GM12873 (cell line): ENCODE results near the gene TRIO.

Experiments used
- CTCF ChIP-seq: IDR thresholded peaks from 2 replicates; pipeline ENCODE4 v1.5.1; 2012; ENCODE audit warnings: low read depth, mild to moderate bottlenecking, moderate library complexity, low read length, control low read depth; ENCODE audit not compliant: insufficient read depth; ENCODE audit errors: missing control alignments

The TRIO gene

GRCh38 chr5:14359069-14360043, 216.2 kb downstream of the TRIO start:
- TF ChIP-seq CTCF = no peak

DNA sequence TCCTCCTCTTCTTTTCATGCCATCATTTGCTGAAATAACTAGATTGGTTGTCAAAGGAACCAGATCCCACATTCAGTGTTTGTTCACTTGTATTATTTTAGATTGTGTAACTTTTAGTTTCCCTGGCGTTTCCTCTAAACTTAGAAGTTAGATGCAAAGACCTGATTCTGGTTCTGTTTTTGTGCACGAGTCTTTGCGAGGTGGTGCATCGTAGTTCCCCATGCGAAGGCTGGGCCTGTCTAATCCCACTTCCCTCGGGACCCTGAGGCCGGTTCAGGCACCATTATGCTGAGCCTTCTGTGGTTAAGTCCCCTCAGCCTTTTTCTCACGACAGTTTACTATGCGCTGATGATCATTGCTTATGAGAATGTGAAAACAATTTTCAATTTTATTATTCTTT, 219.3 kb downstream of the TRIO start:
- TF ChIP-seq CTCF = no peak

GRCh38 chr5:14364096-14364495, 221.0 kb downstream of the TRIO start:
- TF ChIP-seq CTCF = no peak

DNA sequence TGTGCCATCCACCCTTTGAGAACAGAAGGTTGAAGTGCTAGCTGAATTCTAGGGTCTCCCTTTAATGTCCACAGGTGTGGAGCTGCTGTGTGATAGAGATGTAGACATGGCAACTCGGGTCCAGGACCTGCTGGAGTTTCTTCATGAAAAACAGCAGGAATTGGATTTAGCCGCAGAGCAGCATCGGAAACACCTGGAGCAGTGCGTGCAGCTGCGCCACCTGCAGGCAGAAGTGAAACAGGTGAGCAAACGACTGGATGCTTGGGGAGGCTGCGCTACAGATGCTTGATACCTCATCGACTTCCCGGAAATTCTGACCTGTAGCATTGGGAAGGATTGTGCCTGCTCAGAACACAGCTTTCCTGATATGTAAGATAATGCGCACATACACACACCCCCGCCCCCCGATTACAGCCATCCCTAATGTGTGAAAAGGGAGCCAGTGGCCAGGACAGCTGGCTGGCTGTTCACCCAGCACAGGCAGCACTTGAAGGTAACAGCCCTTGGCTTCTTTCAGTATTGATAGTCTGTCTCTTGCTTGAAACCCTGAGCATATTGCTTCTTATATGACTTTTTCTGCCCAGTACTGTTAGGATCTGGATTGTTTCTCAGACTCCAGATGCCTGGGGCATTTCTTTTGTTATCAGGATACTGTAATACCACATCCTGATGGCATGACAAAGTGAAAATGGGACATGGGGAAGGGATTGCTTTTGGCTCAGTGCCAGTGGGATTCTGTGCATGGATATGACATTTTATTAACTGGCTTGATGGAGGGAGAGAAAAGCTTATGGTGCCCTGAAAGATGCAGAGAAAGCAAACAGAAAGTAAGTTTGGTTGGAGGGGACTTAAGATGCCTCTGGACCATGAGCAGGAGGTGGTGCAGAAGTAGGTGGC, 221.7 kb downstream of the TRIO start:
- peak; percentile 72 for TF ChIP-seq CTCF

DNA sequence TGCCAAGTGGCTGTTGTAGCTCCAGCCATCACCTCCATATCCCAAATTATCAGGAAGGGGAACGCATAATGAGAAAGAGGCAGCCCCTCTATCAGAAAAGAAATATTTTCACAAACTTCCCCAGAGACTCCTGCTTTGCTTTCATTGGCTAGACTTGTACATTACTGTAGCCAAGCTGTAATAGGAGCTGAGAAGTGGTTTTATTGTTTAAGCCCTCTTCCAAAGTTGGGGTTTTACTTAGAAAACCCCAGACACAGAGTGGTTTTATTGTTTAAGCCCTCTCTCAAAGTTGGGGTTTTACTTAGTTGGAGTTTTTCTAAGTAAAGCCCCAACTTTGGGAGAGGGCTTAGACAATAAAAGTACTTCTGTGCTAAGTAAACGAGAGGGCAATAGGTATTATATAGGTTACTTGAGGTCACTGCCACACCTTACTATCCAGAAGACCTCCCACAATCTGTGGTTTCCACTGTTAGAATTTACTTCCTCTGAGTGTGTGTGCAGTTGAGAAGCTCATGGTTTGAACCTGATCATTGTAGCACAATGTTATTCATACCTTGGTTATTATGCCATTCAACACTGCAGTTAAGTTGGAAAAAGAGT, 222.8 kb downstream of the TRIO start:
- TF ChIP-seq CTCF = no peak

DNA sequence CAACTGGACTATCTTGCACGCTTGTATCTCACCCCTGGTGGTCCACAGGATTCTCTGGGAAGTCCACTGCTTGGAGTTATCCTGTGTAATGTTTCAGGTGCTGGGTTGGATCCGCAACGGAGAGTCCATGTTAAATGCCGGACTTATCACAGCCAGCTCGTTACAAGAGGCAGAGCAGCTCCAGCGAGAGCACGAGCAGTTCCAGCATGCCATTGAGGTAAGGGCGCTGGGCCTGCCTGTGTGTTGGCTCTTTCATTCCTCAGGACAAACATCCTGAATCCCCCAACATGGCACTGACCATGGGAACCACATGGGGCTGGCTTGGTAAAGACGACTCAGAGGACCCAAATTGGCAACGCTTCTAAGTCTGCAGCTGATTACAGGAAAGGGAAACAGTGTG, 223.6 kb downstream of the TRIO start:
- no peak for TF ChIP-seq CTCF
